Amniotic epithelial cell (primary cell): ENCODE data around the gene DFFB.
"Not testable (repeated sequence)": the region's sequence is repeated elsewhere in the genome, so short reads cannot be mapped to it uniquely, and the experiment has no call there.

ENCODE experiments used
- DNase-seq: peaks from one replicate; pipeline ENCODE4 v3.0.0-alpha.2; 2010; ENCODE audit warnings: low read depth

Gene DFFB

DNA sequence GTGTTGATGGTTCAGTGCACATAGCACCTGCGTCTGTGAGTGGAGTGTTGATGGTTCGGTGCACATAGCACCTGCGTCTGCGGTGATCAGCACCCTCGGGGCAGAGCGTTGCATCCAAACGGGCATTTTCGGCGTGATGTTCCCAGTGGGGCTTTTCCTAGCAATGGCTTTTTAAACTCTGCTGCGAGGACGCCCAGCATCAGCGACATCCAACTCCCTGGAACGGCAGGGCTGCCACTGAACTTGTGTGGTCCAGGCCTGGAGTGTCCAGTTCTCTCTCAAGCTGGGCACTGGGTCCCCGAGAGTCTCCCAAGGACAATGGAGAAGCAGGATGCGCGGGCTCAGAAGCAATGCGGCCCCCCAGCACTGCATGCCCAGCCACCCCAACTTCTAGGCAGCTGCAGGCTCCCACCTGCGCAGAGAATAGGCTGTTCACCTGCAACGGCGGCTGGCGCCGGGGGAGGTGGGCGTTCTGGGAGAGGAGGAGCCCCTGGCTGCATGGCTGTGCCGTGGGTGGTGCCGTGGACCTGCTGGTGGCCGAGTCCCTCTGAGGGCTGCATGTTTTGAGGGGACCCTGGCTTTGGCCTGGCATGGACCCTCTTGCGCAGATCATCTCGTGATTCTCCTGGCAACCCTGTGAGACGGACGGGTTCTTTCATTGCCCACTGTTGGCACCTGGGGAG lies 52.9 kb downstream of the DFFB start:
- DNase-seq: no peak

DNA sequence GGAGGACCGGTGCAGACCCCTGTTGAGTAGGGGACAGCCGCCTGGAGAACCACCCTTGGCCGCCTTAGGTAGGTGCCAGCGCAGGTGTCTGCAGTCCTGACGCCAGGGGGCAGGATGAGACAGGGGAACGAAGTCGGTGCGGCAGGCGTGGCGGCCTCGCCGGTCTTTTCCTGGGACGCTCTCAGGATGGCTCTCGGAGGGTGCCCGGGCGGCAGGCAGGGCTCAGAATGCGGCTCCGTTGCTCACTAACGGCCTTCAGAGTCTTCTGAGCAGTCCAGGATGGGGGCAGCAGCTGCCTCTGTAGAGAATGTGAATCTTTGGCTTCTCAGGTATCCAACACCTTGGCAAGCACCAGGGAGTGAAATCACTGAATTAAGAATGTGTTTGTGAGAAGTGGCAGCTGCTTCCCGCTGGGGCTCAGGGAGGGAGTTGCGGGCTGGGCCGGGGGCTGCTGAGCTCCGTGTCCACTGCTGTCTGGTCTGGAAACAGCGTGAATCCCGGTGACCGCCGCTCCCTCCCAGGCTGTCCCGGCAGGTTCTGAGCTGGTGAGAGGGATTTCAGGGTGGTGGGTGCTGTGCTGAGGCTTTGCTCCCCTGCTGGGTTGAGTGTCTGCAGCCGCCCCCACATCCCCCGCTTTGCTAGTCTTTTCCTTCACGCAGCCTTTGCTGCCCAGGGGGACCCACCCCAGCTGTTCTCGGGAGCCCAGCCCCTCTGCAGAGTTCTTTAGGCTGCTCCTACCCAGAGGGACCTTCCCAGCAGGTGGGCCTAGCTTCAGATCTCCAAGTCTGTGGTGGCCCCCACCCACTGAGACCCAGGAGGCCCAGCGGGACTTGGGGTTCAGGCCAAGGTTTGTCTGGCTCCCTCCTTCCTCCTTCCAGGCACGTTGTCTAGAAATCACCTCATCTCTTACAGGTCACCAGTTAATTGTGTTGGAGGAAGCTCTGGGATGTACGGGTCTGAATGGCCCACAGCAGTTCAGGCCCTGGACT lies 53.9 kb downstream of the DFFB start:
- peak; percentile 18 for DNase-seq

DNA sequence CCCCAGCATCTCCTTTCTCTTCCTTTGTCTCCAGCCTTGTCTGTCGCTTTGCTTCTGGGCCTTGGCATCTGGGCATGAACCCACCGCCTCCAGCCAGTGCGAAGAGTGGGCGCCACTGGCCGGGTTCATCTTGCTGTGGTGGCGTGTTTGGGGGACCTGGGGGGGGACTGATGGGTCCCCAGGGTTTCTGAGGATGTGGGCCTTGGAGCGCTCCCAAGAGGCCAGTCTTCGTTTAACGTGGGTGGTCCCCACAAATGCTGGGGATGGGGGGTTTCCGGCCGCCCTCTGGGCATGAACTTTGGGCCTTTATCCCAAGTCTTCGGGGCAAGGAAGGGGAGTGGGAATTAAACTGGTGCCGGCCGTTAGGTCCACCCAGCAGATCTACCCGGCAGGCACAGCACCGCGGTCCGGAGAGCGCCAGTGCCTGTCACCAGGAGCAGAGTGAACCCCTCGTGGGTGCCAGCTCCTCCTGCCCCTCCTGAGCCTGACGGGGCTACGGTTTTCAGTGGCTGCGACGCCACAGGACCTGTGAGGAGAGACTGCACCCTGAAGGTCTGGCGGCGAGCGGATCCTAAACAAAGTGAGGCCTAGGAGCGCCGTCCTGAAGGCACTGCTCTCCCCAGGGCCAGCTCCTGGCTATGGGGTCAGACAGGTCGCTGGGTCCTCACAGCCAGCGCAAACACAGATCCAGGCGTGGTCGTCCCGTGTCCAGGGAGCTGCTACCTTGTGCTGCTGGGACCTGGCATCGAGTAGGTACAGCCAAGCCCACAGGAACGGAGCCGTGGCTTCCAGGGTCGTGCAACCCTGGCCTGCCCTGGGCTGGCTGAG lies 54.9 kb downstream of the DFFB start:
- DNase-seq: no peak

DNA sequence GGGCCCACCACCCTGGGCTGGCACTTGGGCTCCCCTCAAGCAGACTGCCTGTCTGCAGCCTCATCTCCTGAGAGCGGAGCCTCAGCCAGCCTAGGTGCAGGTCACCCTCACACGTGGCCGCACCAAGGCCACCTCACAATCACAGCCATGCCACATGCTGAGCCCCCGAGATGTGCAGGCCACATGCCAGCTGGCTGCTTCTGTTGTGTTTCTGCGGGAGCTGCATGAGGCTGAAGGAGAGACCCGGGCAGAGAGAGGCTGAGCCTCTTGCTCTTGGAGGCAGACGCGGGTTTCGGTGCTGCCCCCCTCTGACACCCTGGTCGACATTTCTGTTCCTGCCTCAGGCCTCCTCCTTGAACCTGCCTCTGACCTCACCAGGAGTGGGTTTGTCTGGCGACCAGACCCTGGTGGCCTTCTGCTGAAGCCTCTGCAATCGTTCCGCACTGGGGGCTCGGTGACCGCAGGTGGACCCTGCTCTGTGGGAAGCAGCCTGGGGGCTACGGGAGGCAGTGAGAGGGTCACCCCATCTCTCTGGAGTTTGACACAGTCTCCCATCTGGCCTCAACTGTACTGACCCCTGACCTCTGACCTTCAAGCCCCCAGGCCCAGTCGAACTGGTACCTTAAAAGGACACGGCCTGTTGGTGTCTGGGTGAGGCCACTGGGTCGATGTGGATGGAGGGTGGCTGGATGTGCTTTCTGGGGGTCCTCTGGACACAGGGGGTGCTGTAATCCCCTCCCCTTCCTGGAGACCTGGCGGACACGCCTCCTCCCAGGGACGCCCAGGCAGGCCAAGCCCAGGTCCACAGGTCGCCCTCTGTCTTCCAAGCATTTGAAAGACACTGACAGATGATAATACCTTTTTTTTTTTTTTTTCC lies 55.8 kb downstream of the DFFB start:
- DNase-seq: no peak

DNA sequence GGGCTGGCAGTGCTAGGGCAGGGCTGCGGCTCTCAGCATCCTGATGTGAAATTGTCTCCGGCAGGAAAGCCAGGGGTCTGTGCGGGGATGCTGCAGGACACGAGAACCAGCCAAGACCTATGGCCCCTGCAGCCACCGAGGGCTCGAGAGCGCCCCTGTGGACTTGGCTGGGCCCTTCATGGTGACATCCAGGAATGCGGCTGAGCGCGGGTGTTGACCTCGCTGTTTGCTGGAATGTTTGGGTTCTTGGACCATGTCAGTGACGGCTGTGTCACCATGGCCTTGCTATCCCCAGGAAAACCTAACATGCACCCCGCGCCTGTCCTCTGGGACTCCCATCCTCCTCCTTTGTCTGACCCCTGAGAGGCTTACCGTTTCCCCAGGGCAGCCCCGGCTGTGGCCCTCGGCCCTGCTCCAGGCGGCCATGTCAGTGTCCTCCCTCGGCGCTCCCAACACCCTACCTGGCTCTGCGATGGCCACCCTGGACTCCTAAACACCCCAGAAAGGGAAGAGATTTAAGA lies 57.1 kb downstream of the DFFB start:
- DNase-seq: no peak

DNA sequence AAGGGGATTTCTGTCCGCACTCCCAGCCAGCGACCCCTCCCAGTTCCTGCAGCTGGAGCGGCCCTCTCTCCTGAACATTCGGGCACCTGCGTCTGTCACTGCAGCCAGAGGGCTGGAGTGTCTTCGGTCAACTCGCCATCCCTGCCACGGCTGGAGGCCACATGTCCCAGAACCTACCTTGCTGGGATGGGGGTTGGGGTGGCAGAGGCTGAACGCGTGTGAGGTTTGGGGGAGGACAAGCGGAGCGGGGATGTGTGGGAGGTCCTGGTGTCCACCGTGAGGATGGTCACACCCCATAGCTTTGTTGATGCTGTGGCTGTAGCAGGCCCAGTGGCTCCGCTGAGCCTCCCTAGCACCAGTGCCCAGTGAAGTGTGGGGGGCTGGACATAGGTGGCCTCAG lies 57.6 kb downstream of the DFFB start:
- no peak for DNase-seq

DNA sequence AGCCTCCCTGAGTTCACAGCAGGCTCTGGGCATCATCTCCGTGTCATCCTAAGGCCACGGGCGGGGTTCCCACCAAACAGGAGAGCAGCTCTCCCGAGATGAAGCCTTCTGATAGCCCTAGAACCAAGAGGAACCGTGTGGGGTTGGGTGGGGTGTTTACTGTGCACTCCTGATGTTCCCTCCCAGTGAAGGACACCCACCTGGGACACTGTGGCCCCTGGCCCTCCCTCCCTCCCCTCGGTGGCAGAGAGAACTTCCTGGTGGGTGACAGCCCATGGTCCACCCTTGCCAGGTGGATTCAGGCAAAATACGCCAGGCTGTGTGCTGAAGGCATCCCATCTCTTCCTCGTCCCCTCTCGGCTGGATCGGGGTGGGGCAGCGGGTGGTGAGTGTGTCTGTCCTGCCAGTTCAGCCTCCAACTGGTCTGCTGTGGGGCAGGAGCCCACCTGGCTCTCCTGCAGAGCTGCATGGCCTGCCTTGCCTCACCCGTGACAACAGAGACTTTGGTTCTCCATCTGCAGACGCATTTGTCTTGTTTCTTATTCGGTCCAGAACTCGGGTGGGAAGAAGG lies 58.4 kb downstream of the DFFB start:
- no peak for DNase-seq

DNA sequence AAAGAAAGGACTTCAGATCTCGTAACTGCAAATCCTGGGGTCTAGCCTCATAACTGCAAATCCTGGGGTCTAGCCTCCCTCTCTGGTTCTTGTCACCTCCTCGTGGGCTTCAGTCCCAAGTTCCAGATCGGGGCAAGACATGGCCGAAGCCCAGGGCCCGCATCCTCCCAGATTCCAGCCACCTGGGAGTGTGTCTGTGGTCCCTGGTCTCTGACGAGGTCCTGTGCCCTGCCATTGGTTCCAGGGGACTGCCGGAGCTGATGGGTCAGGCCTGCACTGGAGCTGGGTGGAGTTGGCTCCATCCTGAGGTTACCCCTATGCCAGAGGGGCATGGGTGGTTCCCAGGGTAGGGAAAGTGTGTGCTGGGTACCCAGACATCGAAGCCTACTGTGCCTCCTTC lies 60.5 kb downstream of the DFFB start:
- no peak for DNase-seq

DNA sequence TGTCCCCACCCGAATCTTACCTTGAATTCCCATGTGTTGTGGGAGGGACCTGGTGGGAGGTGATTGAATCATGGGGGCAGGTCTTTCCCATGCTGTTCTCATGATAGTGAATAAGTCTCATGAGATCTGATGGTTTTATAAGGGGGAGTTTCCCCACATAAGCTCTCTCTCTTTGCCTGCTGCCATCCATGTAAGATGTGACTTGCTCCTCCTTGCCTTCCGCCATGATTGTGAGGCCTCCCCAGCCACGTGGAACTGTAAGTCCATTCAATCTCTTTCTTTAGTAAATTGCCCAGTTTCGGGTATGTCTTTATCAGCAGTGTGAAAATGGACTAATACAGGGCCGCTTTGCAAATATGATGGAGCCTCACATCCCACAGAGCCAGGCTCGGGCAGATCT lies 61.1 kb downstream of the DFFB start:
- DNase-seq: not testable (repeated sequence)

DNA sequence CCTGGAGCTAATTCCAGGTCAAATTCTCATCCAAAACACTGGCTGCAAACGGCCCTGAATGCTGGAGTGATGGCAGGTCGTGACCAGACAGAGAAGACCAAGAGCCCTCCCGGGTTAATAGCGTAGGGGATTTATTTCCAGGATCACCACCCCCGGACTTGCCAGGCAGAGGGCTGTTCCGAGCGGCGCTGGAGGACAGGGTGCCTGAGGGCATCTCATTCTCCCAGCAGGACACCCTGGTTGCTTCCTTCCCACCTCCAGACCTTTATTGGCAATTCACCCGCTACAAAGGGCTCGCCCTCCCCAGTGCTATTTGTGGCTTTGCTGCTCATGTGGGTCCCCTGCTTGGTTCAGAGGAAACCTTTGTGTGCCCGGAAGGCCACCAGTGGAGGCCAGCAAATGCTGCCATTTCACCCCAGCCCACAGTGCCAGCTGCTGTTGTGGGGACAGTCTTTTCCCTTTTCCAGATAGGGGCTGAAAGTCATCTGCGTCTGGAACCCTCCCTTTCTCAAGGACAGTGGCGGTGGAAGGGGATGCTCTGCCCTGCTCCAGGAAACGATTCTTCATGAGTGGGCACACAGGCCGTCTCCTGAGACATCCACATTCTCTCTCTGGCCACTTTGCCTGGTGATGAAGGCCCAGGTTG lies 61.8 kb downstream of the DFFB start:
- no peak for DNase-seq

DNA sequence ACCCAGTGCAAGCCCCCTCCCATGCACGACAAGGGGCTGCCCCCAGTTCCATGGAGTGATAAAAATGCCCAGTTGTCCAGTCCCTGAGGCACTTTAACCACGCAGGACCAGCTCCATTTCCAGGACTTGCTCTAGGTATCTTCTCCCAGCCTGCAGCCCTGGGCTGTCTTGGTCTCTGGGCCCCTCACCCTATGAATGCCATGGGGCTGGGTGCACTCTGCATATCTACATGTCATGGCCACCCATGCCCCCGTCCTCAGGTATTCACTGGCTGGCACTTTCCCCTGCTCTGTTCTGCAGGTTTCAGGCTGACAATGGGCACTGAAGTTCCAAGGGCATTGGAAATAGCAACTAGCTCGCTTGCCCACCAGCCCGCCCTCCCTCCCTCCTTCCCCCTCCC lies 62.4 kb downstream of the DFFB start:
- DNase-seq: no peak

DNA sequence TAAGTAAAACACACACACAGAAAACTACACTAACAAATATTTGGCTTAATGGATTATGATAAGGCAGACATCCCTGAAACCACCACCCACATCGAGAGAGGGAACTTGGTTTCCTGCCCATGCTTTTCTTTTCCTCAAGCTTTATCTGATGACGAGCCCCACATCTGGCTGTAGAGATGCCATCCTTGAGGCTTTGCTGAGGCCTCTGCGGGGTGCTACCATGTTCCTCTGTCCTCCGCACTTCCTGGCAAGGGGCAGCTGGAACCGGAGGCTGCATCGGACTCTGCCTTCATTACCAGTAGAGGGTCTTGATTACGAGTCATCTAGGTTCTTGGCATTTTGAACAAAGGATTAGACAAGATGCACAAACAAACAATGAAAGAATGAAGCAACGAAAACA lies 64.5 kb downstream of the DFFB start:
- DNase-seq: no peak

DNA sequence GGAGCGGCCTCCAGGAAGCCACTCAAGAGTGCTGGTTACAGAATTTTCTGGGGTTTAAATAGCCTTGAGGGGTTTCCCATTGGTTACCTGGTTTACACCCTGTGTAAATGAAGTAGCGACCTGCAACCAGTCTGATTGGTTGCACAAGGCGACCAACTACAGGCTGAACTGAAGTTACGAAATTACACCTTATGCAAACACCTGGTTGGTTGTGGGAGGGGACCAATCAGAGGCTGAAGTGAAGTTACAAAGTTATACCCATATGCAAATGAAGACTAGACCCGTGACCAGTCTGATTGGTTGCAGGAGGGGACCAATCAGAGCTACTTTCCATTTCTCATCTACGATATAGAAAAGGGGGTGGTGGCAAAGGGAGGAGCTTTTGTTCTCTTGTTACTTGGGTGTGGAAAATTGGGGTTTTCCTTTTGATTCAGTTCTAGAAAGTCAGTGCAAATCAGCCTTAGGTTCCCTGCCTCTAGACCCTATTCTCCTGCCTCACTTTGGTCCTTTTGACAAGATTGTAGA lies 65.0 kb downstream of the DFFB start:
- DNase-seq: no peak

DNA sequence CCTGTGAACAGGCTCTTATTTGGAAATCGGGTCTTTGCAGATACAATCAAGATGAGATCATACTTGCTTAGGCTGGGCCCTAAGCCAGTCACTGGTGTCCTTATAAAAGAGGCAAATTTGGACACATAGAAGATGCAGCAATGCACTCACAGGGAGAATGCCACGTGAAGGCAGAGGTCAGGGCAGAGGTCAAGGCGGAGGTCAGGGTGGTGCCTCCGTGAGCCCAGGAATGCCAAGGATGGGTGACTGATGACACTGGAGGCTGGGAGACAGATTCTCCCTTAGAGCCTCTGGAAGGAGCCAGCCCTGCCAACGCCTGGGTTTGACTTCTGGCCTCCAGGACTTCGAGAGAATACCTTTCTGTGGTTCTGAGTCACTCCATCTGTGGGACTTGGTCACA lies 65.6 kb downstream of the DFFB start:
- no peak for DNase-seq

DNA sequence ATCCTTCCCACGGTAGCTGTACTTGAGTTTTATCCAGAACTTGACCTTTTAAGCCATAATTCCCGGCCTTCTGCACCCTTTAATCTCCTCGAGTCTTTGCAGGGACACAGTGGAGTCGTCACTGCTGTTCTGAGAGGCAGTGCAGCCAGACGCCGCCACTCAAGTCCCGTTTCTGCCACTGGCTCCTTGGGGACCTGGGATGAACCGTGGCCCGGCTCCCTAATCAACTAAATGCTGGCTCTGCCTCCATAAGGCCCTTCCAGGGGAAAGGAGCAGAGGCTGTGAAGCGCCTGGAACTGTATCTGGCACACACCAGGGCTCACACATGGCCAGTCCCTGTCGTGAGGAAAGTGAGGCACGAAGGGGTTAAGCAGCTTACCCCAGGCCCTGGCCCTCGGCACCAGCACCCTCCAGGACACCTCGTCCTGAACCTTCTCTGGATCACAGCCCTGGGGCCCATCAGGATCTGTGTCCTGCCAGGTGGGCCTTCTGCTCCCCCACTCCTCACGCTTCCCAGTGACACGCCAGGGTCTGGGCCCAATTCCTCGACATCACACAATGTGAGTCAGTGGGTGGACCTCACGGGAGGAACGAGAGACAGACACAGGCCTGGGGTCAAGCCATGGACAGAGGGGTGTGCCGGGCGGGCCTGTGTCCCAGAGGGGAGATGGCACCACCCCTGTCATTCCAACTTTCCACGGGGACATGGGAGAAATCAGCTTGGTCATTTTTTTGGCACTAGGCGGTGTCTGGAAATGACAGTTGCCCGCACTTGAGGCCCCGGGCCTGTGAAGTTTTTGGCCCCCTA lies 66.3 kb downstream of the DFFB start:
- no peak for DNase-seq

DNA sequence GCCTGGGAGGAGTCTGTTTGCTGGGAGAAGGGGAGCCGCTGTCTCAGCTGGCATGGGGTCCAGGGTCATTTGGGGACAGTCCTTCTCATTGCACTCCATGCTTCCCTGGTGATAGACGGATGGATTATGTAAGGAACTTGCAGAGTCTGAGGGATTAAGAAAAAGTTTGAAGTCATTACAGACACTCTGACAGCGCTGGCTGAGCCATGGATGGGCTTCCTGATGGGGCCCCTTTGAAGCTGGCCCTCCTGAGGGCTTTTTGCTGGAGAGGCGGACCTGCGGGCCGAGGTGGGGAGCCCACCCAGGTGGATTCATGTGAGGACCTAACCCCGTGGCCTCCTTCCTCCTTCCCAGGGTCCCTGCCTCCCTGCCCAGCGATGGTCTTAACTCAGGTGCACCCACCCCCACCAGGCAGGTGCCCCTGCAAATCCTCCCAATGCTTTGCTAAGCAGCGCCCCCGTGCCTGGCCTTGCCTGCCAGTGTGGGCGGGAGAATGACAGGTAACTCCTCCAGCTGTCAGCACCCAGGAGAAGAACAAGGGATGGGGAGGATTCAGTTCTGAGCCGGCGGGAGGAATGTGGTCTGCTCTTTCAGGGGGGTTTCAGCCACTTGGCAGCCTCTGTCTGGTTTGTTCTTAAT lies 67.0 kb downstream of the DFFB start:
- no peak for DNase-seq

DNA sequence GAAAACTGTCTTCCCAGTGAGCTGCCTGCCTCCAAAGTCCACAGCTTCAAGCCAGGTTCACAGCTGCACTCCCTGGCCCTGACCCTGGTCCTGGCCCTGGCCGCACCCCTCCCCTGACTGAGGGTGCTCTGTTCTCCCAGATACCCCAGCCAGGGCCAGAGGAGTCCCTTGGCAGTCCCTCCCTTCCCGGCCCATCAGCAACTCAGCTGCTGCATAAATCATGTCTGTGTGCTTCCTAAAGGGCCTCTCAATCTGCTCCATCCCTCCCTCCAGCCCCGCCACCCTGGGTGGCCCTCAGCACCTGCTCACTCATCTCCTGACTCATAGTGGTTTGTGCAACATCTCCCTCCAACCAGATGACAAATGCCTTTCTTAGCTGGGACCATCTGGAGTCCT lies 67.5 kb downstream of the DFFB start:
- no peak for DNase-seq

DNA sequence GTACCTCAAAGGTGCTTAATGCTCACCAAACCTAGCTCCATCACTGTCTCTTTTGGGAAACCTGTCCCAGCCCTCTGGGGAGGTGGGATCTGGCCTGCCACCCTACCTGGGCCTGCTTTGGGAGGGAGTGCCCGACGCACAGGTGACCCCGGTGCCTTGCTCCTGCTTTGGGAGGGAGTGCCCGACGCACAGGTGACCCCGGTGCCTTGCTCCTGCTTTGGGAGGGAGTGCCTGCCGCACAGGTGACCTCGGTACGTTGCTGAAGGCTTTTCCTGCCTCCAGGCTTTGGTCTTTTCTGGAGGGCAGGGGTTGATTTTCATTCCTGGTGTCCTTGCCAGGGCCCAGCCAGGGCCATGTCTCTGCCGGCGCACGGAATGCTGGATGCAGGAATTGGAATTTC lies 68.0 kb downstream of the DFFB start:
- DNase-seq: no peak

DNA sequence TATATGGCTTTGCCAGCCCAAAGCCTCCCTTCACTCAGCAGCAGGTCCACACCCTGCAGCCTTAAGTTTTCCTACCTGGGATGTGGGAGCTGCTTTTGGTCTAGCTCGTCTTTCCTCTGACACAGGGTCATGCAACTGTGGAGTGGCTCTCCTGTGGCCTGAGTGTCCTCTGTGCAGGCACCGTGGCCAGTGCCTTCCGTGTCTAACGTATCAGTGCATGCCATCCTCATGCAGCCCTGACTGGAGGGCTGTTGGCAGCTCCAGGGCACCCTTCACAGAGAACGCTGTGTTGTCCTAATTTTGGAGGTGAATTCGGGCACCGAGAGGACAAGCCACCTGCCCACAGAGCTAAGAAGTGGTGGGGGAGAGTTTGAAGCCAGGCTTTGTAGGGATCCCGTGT lies 68.5 kb downstream of the DFFB start:
- DNase-seq: no peak
